GM21825 (cell line): Measurements from ENCODE around the gene LATS2.

Experiments used
- ATAC-seq: cut with Tn5 transposase; IDR thresholded peaks from one replicate; pipeline ENCODE4 v1.9.1; 2021; ENCODE audit warnings: mild to moderate bottlenecking, moderate library complexity; ENCODE audit not compliant: unreplicated experiment

Gene LATS2

DNA sequence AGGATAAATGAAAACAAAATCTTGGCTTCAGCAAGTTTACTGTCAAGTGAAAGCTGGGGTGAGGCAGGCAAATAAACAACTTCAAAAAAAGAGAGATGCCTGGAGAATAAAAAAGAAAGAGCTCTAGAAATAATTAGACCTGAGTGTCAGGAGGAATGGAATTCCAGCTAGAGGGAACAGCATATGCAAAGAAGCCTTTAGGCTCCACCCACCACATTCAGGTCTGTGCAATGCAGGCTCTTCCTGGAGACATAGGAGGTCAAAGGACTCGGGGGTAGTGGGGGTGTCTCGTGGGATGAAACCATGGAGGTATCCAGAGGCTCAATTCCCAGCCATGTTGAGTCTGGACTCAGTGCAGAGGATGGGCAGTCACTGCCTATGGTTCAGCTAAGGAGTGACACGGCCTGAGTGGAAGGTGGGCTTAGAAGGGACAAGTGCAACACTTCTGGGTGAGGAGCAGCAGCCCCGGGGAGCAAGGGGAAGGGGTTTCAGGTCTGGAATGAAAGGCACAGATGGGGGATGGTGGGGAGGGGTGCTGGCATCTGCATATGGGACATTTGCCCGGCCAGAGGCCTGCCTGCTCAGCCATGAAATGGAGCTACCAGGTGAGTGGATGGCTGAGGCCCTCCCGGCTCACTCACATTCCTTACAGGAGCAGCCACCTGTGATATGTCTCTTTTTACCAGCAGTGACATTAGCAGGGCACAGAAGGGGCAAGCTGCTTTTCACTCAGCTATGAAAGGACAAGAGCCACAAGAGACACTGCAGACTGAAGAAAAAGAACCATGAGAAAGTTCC is 12.3 kb downstream of the LATS2 start:
- ATAC-seq: no peak

DNA sequence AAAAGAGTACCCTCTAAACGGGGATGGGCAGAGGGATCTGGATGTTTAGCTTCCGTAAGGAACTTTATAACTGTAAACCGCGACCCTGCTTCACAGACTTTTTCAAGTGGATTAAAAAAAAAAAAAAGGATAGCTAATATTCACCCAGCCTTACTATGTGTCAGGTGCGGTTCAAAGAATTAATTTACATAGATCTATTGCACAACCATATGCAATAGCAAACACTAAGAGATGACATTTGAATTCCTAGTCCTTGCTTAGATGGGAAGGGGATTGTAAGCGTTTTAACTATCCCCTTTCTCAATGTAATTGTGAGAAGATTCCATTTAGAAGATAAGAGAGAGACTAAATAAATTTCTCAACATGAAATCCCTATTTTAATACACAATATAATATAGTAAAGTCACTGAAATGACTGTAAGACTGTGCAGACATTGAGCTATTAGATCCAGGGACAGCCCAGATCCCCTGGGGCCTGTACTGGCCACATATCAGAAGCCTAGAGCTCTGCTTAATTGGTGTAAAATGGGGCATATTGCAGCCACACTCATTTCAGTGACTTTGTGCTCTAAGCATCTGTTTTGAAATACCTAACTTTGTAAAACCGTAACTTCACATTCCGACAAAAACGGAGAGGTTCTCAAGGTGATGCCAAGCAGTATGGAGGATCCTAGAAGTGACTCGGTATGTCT is 13.6 kb downstream of the LATS2 start:
- ATAC-seq: no peak

DNA sequence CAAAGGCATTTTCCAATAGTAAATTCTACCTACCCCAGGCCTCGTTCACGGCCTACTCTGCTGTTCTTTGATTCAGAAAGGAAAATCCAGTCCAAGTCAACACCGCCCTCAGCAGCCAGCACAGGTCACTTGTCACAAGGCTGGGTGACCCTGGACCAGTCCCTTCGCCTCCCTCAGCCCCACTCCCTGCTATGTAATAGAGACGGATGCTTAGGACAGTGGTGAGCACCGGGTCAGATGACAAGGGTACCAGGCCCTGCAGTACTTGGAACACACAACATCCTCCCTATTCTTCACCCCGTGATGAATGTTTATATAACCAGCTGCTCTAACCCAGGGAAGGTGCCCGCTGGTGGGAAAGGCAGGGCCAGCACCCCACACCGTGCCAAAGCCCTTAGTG is 14.3 kb downstream of the LATS2 start:
- no peak for ATAC-seq

DNA sequence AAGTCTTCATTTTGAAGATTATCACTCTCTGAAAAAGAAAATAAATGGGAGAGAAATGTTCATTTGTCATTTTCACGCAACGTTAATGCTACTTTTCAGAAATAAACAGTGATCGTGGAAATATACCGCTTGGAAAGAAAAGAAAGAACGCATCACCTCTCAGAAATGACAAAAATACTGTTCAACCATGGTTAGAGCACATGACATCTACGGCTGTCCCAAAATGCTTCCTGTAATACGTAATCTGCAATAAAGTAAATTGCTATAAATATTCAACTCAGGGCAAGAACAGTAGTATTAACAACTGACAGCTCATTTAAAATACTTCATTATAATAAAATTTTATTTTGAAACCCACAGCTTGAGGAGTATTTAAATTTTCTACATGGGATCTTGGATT is 15.2 kb downstream of the LATS2 start:
- ATAC-seq: no peak

DNA sequence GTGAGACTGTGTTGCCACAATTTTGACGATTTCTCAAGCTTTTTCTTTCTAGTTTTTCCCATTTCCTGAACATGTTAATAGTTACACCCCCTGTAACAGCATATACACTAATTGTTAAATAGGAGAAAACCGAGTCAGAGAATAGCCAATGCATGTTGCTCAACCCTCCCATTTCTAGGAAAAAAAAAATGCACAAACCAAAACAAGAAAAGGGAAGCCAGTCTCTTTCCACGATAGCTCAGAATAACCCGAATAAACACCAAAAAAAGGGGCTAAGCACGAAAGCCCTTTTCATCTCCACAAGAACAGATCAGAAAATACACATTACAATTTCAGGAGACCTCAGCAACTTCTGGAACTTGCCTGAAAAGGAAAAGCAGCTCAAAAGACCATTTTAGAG is 16.3 kb downstream of the LATS2 start:
- ATAC-seq: no peak

DNA sequence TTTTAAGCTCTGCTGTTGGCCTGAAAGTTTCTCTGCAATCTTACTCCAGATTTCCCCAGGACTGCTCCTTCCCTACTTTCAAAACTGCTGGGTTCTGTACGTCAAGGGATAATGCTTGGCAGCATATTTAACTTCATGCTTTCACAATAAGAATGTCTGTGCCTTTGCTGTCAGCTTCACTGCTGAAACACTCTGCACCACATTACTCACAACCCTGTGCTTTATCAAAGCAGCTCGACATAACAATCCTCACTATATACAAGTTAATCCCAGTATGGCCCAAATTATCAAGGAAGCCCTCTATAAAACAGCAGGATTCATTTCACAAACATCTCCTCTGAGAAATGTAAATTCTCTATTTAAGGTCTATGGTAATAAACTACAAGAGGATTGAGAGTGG is 17.5 kb downstream of the LATS2 start:
- no peak for ATAC-seq

DNA sequence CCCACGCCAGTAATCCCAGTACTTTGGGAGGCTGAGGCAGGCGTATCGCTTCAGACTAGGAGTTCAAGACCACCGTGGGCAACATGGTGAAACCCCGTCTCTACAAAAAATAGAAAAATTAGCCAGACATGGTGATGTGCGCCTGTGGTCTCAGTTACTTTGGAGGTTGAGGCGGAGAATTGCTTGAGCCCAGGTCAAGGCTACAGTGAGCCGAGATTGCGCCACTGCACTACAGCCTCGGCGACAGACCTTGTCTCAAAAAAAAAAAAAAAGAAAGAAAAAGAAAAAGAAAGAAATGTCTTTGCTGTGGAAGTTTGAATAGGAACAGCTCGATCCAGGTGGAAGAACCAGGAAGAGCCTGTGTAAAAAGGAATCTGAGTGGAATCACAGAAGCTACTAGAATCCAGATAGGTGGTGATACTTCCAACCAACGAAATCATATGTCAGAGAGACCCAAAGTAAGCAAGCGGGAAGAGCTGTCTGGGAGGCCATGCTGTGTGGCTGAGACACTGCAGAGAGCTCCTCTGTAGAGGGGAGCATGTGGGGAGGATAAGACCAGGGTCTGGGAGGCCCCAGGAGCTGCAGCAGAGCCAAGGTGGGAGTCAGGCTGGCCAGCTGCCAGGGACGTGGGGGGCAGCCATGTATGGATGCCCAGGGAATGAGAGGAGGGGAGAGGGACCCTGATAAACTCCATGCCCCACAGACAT is 21.1 kb downstream of the LATS2 start:
- no peak for ATAC-seq

DNA sequence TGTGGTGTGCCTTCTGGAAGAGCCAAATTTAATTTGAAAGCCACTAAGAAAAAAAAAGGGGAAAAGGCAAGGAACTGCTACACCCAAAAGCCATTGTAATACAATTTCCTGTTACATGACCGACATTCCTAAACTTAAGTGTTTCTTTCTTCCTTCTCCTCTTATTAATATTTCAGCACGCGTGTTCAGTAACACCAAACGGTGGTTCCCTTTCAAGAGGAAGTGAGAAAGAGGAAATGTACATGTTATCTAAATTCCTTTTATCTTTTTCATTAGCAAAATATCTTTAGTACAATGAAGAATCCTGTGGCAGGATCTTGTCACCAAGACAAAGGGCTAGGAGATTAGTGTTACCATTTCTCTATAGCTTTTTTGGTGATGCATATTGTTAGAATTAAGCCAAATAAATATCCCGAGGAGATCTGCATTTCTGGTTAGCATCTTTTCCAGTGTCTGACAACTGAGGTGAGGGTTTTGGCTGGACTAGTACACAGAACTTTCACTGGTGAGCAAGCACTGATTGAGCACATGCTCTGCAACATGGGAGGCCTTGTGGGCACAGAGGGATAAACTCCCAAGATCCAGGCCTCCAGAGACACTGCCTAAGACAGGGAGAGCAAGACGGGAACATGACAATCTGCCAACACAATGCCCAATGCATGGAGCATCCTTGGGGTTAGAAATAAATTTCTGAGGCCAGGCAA is 22.1 kb downstream of the LATS2 start:
- no peak for ATAC-seq

DNA sequence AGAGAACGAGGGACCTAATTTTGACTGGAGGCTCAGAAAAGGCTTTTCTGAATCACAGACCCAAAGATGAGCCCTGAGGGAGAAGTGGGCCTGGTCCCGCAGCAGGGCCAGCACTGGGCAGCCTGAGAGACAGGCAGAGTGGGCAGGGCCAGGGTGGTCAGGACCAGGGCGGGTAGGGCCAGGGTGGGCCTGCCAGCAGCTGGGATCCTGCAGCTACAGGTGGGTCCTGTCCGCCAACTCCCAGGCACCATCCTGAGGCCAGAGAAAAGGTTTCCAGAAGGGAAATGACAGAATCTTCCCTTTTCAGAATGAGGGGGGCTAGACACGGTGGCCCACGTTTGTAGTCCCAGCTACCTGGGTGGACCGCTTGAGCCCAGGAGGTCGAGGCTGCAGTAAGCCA is 23.7 kb downstream of the LATS2 start:
- ATAC-seq: no peak

DNA sequence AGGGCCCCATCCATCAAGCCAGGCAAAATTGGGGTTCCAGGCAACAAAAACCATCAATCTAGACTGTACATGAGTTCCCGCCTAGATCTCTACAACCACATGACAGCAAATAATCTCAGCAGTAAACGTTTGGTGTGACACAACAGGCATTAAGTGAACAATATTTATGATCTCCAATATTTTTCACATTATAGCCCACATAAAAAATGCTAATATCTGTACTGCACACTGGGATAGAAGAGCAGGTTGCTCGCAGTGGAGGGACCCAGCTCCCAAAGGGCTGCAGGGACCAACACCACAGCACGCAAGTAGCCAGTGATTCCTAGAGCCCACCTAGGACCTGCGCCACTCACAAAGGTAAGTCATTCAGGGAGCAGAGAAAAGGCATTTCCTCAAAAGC is 25.9 kb downstream of the LATS2 start:
- no peak for ATAC-seq

DNA sequence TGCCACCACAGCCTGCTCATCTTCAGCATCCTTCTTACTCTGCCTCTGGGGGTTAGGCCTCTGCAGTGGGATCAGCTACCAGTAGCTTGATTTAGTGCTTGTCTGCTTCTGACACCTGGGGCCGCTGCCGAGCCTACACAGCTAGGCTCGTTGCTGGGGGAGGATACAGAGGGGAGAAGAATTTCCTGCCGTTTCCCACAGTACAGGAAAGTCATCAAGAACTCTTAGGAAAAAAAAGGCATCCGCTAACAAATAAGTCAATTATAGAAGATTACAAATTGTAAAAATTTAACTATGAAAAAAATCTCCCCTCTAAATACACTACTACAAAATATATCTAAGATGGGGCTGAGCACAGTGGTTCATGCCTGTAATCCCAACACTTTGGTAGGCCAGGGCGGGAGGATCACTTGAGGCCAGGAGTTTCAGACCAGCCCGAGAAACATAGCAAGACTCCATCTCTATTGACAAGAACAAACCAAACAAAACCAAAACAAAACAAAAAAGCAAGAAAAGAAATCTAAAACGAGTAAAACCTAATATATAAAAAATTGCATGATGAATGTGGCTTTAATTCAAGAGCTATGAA is 26.7 kb downstream of the LATS2 start:
- no peak for ATAC-seq

DNA sequence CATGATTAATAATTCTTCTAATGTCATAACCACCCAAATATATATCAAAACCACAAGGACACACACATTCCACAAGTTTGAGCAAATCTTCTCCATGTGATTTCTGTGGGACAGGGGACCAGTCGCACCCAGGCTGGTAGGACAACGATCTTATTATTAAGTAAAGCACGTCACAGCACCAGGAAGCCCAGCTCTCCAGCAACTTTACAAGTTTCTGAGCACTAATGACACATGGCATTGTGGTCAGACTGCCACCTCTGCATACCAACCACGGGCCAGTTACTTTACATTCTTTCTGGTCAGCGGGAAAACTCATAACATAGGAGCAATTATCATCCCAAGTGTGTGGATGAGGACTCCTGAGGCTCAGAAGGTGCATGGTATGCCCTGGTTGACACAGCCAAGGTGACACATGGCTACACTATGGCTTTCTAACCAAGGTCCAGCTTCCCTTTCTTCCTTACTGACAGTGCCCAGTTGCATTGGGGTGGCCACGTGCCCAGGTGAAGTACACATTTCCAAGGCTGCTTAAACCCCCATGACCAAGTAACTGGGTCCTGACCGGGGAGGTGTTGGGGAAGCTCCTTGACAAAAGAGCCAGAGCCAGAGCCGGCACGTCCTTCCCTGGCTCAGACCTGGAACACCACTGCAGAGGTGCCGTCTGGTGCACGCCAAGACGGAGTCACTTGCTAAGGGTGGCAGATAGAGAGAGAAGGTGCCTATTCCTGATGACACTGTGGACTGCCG is 27.4 kb downstream of the LATS2 start:
- ATAC-seq: no peak

DNA sequence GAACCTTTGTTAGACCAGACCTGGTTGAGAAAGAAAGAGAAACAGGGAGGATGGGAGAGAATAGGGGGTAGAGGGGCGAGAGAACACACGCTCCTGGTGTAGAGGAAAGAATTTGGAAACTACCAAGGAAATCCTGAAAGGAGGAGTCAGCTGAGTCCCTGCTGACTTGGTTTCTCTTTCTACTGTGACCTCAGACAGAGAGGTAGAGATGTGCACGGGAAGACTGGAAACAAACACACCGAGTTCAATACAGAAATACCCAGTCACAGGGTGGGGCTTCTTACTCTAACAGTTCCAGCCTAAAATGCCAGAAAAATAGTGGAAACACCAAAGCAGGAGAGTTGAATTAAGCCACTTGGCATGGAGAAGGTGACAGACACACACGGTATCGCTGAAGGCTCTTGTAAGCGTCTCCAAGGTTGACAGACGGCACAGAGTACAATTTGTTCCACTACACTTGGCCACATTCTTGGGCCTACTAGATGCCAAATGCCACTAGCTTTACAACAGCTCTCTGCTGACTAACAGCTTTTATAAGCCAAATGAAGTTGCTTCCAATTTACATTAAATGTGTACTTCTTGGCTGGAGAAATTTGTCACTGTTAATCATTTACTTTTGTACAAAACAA is 28.1 kb downstream of the LATS2 start:
- no peak for ATAC-seq

DNA sequence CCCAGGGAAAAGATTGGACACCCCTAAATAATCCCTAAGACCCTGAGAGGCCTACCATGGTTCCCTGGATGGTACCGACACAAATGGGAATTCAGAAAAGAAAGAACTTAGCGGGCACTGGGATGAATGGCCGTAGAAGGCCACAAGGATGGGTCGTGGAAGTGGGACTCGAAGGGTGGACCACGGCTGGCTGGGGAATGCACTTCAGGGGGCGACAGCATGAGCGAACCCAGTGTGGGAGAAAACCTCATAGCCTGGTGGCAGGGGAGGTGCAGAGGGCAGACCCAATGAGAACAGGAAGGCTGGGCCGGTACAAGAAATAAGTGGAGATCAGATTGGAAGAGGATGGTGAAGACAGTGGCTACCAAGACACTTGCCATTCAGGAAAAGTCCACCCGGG is 28.7 kb downstream of the LATS2 start:
- no peak for ATAC-seq

DNA sequence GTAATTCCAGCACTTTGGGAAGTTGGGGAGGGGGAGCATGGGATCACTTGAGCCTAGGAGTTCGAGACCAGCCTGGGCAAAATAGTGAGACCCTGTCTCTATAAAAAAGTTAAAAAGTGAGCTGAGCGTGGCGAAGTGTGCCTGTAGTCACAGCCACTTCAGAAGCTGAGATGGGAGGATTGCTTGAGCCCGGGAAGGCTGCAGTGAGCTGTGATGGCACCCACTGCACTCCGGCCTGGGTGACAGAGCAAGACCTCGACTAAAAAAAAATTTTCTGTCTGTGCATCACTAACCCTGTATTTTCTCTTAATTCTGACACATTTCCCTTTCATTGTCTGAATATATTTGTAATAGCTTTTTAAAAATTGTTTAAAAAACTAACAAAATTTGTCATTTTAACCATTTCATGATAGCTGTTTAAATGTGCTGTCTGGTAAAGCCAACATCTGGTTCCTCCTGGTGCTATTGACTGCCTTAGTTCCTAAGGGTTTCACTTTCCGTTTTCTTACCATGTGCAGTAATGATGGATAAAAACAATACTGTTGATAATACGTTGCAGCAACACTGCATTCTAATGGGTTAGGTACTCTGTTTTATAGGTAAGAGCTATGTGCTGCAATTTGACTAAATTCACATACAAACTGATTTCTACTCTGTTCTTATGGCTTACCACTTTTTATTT is 29.7 kb downstream of the LATS2 start:
- no peak for ATAC-seq

DNA sequence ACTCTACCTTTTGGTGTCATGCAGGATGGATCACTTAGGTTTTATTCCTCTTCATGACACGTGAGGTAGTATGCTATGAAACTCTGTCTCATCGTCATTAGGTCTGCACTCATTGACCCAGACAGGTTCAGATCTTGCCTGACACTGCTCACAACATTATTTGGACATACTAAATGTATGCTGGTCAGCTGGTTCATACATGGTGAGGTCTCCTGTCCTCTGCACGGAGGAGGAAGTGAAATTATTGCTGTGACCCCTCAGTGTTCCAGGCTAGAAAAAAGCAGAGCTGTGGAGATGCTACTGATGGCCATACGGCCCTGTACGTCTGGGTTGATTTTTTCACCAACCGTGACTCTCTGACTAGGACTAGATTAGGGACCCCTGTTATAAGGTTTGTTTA is 35.8 kb downstream of the LATS2 start:
- no peak for ATAC-seq

DNA sequence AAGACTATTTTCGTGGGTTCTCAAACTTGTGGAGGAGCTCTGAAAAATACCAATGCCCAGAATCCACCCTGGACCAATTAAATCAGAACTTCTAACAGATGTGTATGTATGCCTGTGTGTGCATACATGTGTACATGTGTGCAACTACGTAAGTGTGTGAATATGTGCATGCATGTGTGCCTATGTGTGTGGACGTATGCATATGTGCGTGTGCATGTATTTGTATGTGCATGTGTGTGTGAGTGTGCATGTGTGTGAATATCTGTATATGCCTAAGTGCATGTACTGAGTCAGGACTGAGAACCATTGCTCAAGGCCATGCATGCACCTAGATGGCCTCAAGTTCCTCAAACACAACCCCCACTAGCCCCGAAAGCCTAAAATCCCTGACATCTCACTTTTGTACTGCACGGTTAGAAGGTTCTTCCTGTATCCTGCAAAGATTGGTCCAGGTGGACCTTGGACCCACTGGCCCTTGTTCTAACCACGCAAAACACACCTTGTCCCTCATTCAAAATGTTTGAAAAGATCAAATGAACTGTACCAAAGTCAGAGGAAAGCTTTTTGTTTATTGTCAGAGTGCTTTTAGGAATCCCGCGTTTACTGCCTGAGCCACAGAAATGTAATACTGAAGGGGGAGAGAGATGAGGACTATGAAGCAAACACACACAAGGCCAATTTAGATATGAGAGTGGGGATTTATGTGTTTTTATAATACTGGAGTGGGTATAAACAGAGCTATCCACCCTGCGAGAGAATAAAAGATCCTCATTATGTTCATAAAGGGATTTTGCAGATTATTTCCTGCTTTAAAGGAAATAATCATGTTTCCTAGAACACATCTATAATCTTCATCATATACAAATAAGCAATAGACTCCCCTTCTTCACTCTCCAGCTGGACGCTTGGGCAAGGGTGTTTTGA is 39.1 kb downstream of the LATS2 start:
- no peak for ATAC-seq

DNA sequence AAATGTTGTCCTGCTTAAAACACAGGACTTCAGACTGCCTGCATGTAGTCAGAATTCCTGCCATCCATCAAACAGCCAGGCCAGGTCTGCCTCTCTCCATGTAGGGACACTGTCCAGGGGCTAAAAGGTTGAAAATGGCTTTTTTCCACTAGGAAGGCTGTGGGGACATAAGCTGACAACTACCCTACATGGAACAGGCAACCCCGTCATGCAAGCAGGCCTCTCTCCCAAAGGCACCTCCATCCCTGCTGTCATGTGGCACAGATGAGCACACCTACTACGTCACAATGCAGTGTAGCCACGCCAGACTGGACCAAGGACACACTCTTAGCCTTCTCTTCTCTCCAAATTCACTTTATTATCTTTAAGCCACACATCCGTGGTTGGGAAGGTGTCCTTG is 40.8 kb downstream of the LATS2 start:
- no peak for ATAC-seq
